Testis (tissue), 2 donors: ENCODE data around the gene RAPGEF4.

Source experiments
- CTCF ChIP-seq, 3 experiments: fragments of 450-650 bp in 2 of 3; fragments of 200-600 bp in 1 of 3; sonication (generic) in 1 of 3; IDR thresholded peaks; one replicate each; pipeline ENCODE4 v1.5.1; 2016 to 2019; ENCODE audit warnings: antibody characterized with exemption in 3 of 3, mild to moderate bottlenecking in 2 of 3, moderate library complexity in 1 of 3
- POLR2A ChIP-seq: fragments of 450-650 bp; IDR thresholded peaks from one replicate; pipeline ENCODE4 v1.6.1; 2017; ENCODE audit warnings: antibody characterized with exemption, mild to moderate bottlenecking, moderate library complexity

GRCh38 chr2:172978063-172978383 lies 242.4 kb downstream of the RAPGEF4 start:
- no peak for TF ChIP-seq CTCF (IDR thresholded peaks at IDR 0.05)
- TF ChIP-seq POLR2A: no peak
